SK-N-SH (cell line): ENCODE measurements around the gene CNTNAP2. TPM values are rescaled to one million over a fixed set of nuclear protein-coding genes. Genes with fewer than 3 reads are reported as not detected.
A peak's percentile ranks its signal among the peaks of the same experiment; 100 is the strongest.

Experiments used
- CTCF ChIA-PET: fragments of 300-600, 350-600 bp; formaldehyde crosslinking; extraction: SDS; loops from one replicate; lab custom pipeline; 2021; lab: Yijun Ruan, JAX
- POLR2A ChIA-PET: fragments of 350-600 bp; sonication (Branson Sonifier 250); formaldehyde crosslinking; extraction: SDS; loops from one replicate; lab custom pipeline; 2020; ENCODE audit warnings: antibody characterized with exemption, inconsistent platforms; lab: Yijun Ruan, JAX
- DNase-seq: peaks from one replicate; pipeline ENCODE4 v3.0.0; 2012
- H2AFZ ChIP-seq: fragments of 200-600 bp; sonication (generic); 2 replicates; pipeline ENCODE4 v1.8.1; 2016; ENCODE audit warnings: antibody characterized with exemption, mild to moderate bottlenecking, low read depth
- H3F3A ChIP-seq: fragments of 200-600 bp; sonication (generic); replicated peaks from 2 replicates; pipeline ENCODE3; 2016; ENCODE audit warnings: antibody characterized with exemption, mild to moderate bottlenecking; ENCODE audit not compliant: insufficient read depth
- H3K27ac ChIP-seq, 2 experiments: fragments of 200-500 bp in 1 of 2; fragments of 200-600 bp in 1 of 2; sonication (Bioruptor generic) in 1 of 2; sonication (generic), shearing (Covaris generic) in 1 of 2; 2 replicates each; pipeline versions ENCODE4 v1.5.1 to v1.6.1; 2014 to 2016; ENCODE audit warnings: low read depth in 2 of 2, inconsistent platforms in 1 of 2, low read length in 1 of 2, mild to moderate bottlenecking in 1 of 2, mixed read lengths in 1 of 2
- H3K27me3 ChIP-seq: fragments of 200-600 bp; sonication (generic), shearing (Covaris generic); 2 replicates; pipeline ENCODE4 v1.6.1; 2016; ENCODE audit warnings: mixed run types; ENCODE audit not compliant: insufficient read depth
- H3K36me3 ChIP-seq, 2 experiments: fragments of 200-500 bp in 1 of 2; fragments of 200-600 bp in 1 of 2; sonication (Bioruptor generic) in 1 of 2; sonication (generic) in 1 of 2; replicated peaks in 1 of 2; 2 replicates each; pipeline versions ENCODE3 to v1.5.1; 2014 to 2016; ENCODE audit warnings: low read length in 1 of 2, mild to moderate bottlenecking in 1 of 2; ENCODE audit not compliant: insufficient read depth in 2 of 2, control insufficient read depth in 1 of 2
- H3K4me1 ChIP-seq, 2 experiments: fragments of 200-500 bp in 1 of 2; fragments of 200-600 bp in 1 of 2; sonication (Bioruptor generic) in 1 of 2; sonication (generic), shearing (Covaris generic) in 1 of 2; 2 replicates each; pipeline versions ENCODE4 v1.5.1 to v1.6.1; 2014 to 2016; ENCODE audit warnings: low read depth in 1 of 2, low read length in 1 of 2, mixed run types in 1 of 2; ENCODE audit not compliant: insufficient read depth in 2 of 2, control insufficient read depth in 1 of 2
- H3K4me2 ChIP-seq: fragments of 200-600 bp; sonication (generic), shearing (Covaris generic); 2 replicates; pipeline ENCODE4 v1.6.1; 2017; ENCODE audit warnings: mixed run types
- H3K4me3 ChIP-seq, 2 experiments: fragments of 200-500 bp in 1 of 2; fragments of 200-600 bp in 1 of 2; sonication (Bioruptor generic) in 1 of 2; sonication (generic), shearing (Covaris generic) in 1 of 2; 2 replicates each; pipeline versions ENCODE4 v1.5.1 to v1.8.1; 2014 to 2016; ENCODE audit warnings: low read depth in 2 of 2, inconsistent platforms in 1 of 2, low read length in 1 of 2, mild to moderate bottlenecking in 1 of 2, mixed read lengths in 1 of 2, moderate library complexity in 1 of 2
- H3K79me2 ChIP-seq: fragments of 200-600 bp; sonication (generic); 2 replicates; pipeline ENCODE4 v1.8.1; 2017; ENCODE audit warnings: mild to moderate bottlenecking; ENCODE audit not compliant: insufficient read depth
- H3K9ac ChIP-seq: fragments of 200-600 bp; sonication (generic); 2 replicates; pipeline ENCODE4 v1.6.1; 2017; ENCODE audit warnings: mixed run types
- H3K9me2 ChIP-seq: fragments of 200-600 bp; sonication (generic); 2 replicates; pipeline ENCODE4 v1.6.1; 2017; ENCODE audit warnings: mixed run types
- H3K9me3 ChIP-seq: fragments of 200-600 bp; sonication (generic); 2 replicates; pipeline ENCODE4 v1.6.1; 2017; ENCODE audit warnings: mixed run types, mild to moderate bottlenecking, moderate library complexity
- H4K20me1 ChIP-seq: fragments of 200-600 bp; sonication (generic); 2 replicates; pipeline ENCODE4 v1.6.1; 2017; ENCODE audit warnings: mild to moderate bottlenecking, mixed run types; ENCODE audit not compliant: insufficient read depth
- EP300 ChIP-seq, 2 experiments: IDR thresholded peaks; 2 replicates each; pipeline versions ENCODE4 v1.4.0 to v1.6.1; 2012; ENCODE audit warnings: borderline replicate concordance in 1 of 2, low read depth in 1 of 2, low read length in 1 of 2
- FOSL2 ChIP-seq: IDR thresholded peaks from 2 replicates; pipeline ENCODE4 v1.4.0; 2012; ENCODE audit warnings: low read depth, mild to moderate bottlenecking, moderate library complexity, borderline replicate concordance
- FOXJ3 ChIP-seq: sonication (generic); formaldehyde crosslinking; IDR thresholded peaks from 2 replicates; pipeline ENCODE4 v1.5.1; 2020; ENCODE audit warnings: mild to moderate bottlenecking, missing genetic modification reagents
- FOXM1 ChIP-seq: IDR thresholded peaks from 2 replicates; pipeline ENCODE4 v1.4.0; 2012; ENCODE audit warnings: low read depth, mild to moderate bottlenecking
- GABPA ChIP-seq: IDR thresholded peaks from 2 replicates; pipeline ENCODE4 v1.4.0; 2012; ENCODE audit warnings: low read depth, mild to moderate bottlenecking
- GATA2 ChIP-seq: sonication (generic); formaldehyde crosslinking; IDR thresholded peaks from 2 replicates; pipeline ENCODE4 v1.5.0; 2020; ENCODE audit warnings: mild to moderate bottlenecking, missing genetic modification reagents
- IRF3 ChIP-seq: fragments of 150-350 bp; IDR thresholded peaks from 2 replicates; pipeline ENCODE4 v1.6.1; 2016; ENCODE audit warnings: mild to moderate bottlenecking, low read depth, low read length
- MXI1 ChIP-seq: IDR thresholded peaks from 2 replicates; pipeline ENCODE4 v1.6.1; 2012; ENCODE audit warnings: mild to moderate bottlenecking, low read depth, low read length, improper control_type of control experiment
- POLR2AphosphoS5 ChIP-seq: IDR thresholded peaks from 2 replicates; pipeline ENCODE4 v1.6.1; 2012; ENCODE audit warnings: low read depth, low read length
- RCOR1 ChIP-seq: fragments of 150-350 bp; IDR thresholded peaks from 2 replicates; pipeline ENCODE4 v1.6.1; 2017; ENCODE audit warnings: antibody characterized with exemption, low read length
- RFX5 ChIP-seq: IDR thresholded peaks from 2 replicates; pipeline ENCODE4 v1.6.1; 2012; ENCODE audit warnings: mild to moderate bottlenecking, improper control_type of control experiment, low read length
- SMC3 ChIP-seq: IDR thresholded peaks from 2 replicates; pipeline ENCODE4 v1.6.1; 2012; ENCODE audit warnings: low read depth, low read length, improper control_type of control experiment
- TAF1 ChIP-seq: IDR thresholded peaks from 2 replicates; pipeline ENCODE4 v1.6.1; 2012; ENCODE audit warnings: low read depth, mild to moderate bottlenecking, low read length, moderate library complexity, borderline replicate concordance
- TEAD4 ChIP-seq: IDR thresholded peaks from 2 replicates; pipeline ENCODE4 v1.4.0; 2012; ENCODE audit warnings: mild to moderate bottlenecking, borderline replicate concordance; ENCODE audit not compliant: insufficient read depth
- USF1 ChIP-seq: IDR thresholded peaks from 2 replicates; pipeline ENCODE4 v1.4.0; 2012; ENCODE audit warnings: low read depth, borderline replicate concordance
- YY1 ChIP-seq: IDR thresholded peaks from 2 replicates; pipeline ENCODE4 v1.4.0; 2012; ENCODE audit warnings: low read depth, mild to moderate bottlenecking
- ZBTB33 ChIP-seq: IDR thresholded peaks from 2 replicates; pipeline ENCODE4 v1.4.0; 2012; ENCODE audit warnings: low read depth, borderline replicate concordance
- WGBS: methylation state at CpG from one replicate; pipeline ENCODE4 v1.1.6; 2017; ENCODE audit warnings: low lambda C conversion rate; 5-methylcytosine and 5-hydroxymethylcytosine counted together
- polyA plus RNA-seq, 3 experiments: library from polyadenylated mRNA; depleted of rRNA; stranded (reverse); fragments of >200 nt; gene quantifications; 2 replicates each; pipeline ENCODE4 v1.2.3, GENCODE V29; 2012

The CNTNAP2 gene
- polyA plus RNA-seq, 1 of the 3 experiments (the other 2 are of a cell fraction): 3.4 TPM

GRCh38 chr7:147523056-147523455 is 1406.5 kb downstream of the CNTNAP2 start:
- WGBS: 69% methylated on average over 7 of the region's 7 CpGs
- Histone ChIP-seq H2AFZ (no peak overlapping the region), H4K20me1 (no peaks in the 10 kb centered on the region), H3K9me2 (no peaks in the 10 kb centered on the region), H3K27ac (no peak overlapping the region), H3K79me2 (no peaks in the 10 kb centered on the region), H3K4me2 (no peak overlapping the region), H3K4me3 (no peak overlapping the region), H3K9ac (no peak overlapping the region), H3F3A (no peaks in the 10 kb centered on the region), H3K36me3 (no peaks in the 10 kb centered on the region)
- CTCF ChIA-PET: interaction anchor here (1.7 kb wide), 1 partner anchor 562 kb away, joined by 4 read pairs; no protein-coding TSS in a partner anchor
- DNase-seq: peak; percentile 17
- POLR2A ChIA-PET: no interaction called here
- TF ChIP-seq RCOR1 (no peak), YY1 (no peak), ZBTB33 (no peak), TAF1 (no peak), FOXM1 (no peak), FOXJ3 (CRISPR knock-in tag) (no peak), MXI1 (no peak), USF1 (no peak), EP300 (IDR thresholded peaks at IDR 0.05; ENCODE audit: borderline replicate concordance in 1 of 2, low read depth in 1 of 2, low read length in 1 of 2) (no peak), GABPA (no peak)
- TF ChIP-seq, all 33 proteins: peak for 0
- Histone ChIP-seq H3K27me3 (no peaks in the 10 kb centered on the region), H3K9me3 (no peaks in the 10 kb centered on the region), H3K4me1 (peaks cover 0 to 4% of the 10 kb centered on the region in 2 experiments; a peak in 2 of 4 replicates)

GRCh38 chr7:147524726-147525250 is 1408.2 kb downstream of the CNTNAP2 start:
- Histone ChIP-seq H4K20me1 (no peaks in the 10 kb centered on the region), H3K4me2 (no peak overlapping the region), H3K27me3 (no peaks in the 10 kb centered on the region), H3K36me3 (no peaks in the 10 kb centered on the region), H3F3A (no peaks in the 10 kb centered on the region), H3K79me2 (no peaks in the 10 kb centered on the region), H3K4me3 (no peak overlapping the region), H3K9me3 (no peaks in the 10 kb centered on the region), H3K27ac (peak overlapping the region in 1 of 2 experiments; percentile 5; a peak in 1 of 4 replicates), H3K4me1 (peaks cover 0 to 4% of the 10 kb centered on the region in 2 experiments; a peak in 2 of 4 replicates), H2AFZ (peak overlapping the region; percentile 12; the same call in 1 of the 2 replicates), H3K9me2 (no peaks in the 10 kb centered on the region), H3K9ac (no peak overlapping the region)
- ChIA-PET POLR2A (no interaction called here), CTCF (interaction anchor here (1.1 kb wide), 1 partner anchor 13 kb away, joined by 3 read pairs; no protein-coding TSS in a partner anchor)
- no peak for DNase-seq
- TF ChIP-seq POLR2AphosphoS5: no peak
- TF ChIP-seq TEAD4: no peak
- no peak for TF ChIP-seq SMC3
- no peak for TF ChIP-seq GATA2 (CRISPR knock-in tag)
- no peak for TF ChIP-seq IRF3
- TF ChIP-seq FOSL2: no peak
- TF ChIP-seq RFX5: no peak
- 82% methylated on average over 3 of the region's 3 CpGs for WGBS
